ENCODE measurements around the gene SHBG.
A peak's percentile ranks its signal among the peaks of the same experiment; 100 is the strongest.

SHBG gene

GRCh38 chr17:7629939-7630571 is at the start of gene SHBG:
TSS of gene SHBG (plus strand) at chr17:7630135. CDS start at chr17:7630173, 38 bp downstream.
- Histone ChIP-seq H3K4me3 (ENCODE audit: low read length) (no peak within 1 kb of the TSS), H3K9ac (ENCODE audit: low read depth, low read length) (no peak within 1 kb of the TSS)

GRCh38 chr17:7580604-7581575 is 49.0 kb upstream of the SHBG start:
- Histone ChIP-seq H3K4me1 (ENCODE audit: insufficient read depth, low read length) (peaks cover 14% of the 10 kb centered on the region; the same call in 1 of the 2 replicates), H3K4me3 (ENCODE audit: low read length) (no peak overlapping the region), H3K27me3 (ENCODE audit: insufficient read depth, low read length) (no peaks in the 10 kb centered on the region), H3K9me3 (ENCODE audit: insufficient read depth, low read depth, low read length) (no peaks in the 10 kb centered on the region), H3K9ac (ENCODE audit: low read depth, low read length) (no peak overlapping the region), H3K27ac (ENCODE audit: low read length) (no peak overlapping the region), H3K36me3 (ENCODE audit: insufficient read depth, low read depth, low read length) (peaks cover 45% of the 10 kb centered on the region)

More at GRCh38 chr17:7629939-7630571, at the start of gene SHBG:
- H3K9me3 ChIP-seq (ENCODE audit: insufficient read depth, low read depth, low read length), result no peaks in the 10 kb centered on the region
- H3K4me1 ChIP-seq (ENCODE audit: insufficient read depth, low read length), result peaks cover 6% of the 10 kb centered on the region; the same call in 1 of the 2 replicates
- H3K36me3 ChIP-seq (ENCODE audit: insufficient read depth, low read depth, low read length), result peaks cover 8% of the 10 kb centered on the region; the same call in 1 of the 2 replicates
- H3K27me3 ChIP-seq (ENCODE audit: insufficient read depth, low read length), result no peaks in the 10 kb centered on the region
- no peak within 1 kb of the TSS for H3K27ac ChIP-seq (ENCODE audit: low read length)

GRCh38 chr17:7582396-7583252 is 47.3 kb upstream of the SHBG start:
- H3K27ac ChIP-seq (ENCODE audit: low read length), result peak overlapping the region; percentile 98

GRCh38 chr17:7583253-7584109 is 46.5 kb upstream of the SHBG start, which contains the start of gene MPDU1:
TSS of gene MPDU1 (plus strand) at chr17:7583852. CDS start at chr17:7583863, 11 bp downstream.
- Histone ChIP-seq H3K27me3 (ENCODE audit: insufficient read depth, low read length) (no peaks in the 10 kb centered on the region), H3K4me3 (ENCODE audit: low read length) (peak within 1 kb of the TSS; percentile 93)

More at GRCh38 chr17:7582396-7583252, 47.3 kb upstream of the SHBG start:
- Histone ChIP-seq H3K4me3 (ENCODE audit: low read length) (peak overlapping the region; percentile 93; the same call in 1 of the 2 replicates), H3K9ac (ENCODE audit: low read depth, low read length) (peak overlapping the region; percentile 97), H3K27me3 (ENCODE audit: insufficient read depth, low read length) (no peaks in the 10 kb centered on the region), H3K36me3 (ENCODE audit: insufficient read depth, low read depth, low read length) (peaks cover 42% of the 10 kb centered on the region), H3K9me3 (ENCODE audit: insufficient read depth, low read depth, low read length) (no peaks in the 10 kb centered on the region), H3K4me1 (ENCODE audit: insufficient read depth, low read length) (peaks cover 14% of the 10 kb centered on the region; the same call in 1 of the 2 replicates)

GRCh38 chr17:7586673-7587419 is 43.1 kb upstream of the SHBG start:
- Histone ChIP-seq H3K4me3 (ENCODE audit: low read length) (no peak overlapping the region), H3K9me3 (ENCODE audit: insufficient read depth, low read depth, low read length) (no peaks in the 10 kb centered on the region), H3K27me3 (ENCODE audit: insufficient read depth, low read length) (no peaks in the 10 kb centered on the region), H3K9ac (ENCODE audit: low read depth, low read length) (no peak overlapping the region), H3K36me3 (ENCODE audit: insufficient read depth, low read depth, low read length) (peaks cover 42% of the 10 kb centered on the region), H3K27ac (ENCODE audit: low read length) (no peak overlapping the region), H3K4me1 (ENCODE audit: insufficient read depth, low read length) (peaks cover 27% of the 10 kb centered on the region)

More at GRCh38 chr17:7583253-7584109, 46.5 kb upstream of the SHBG start, which contains the start of gene MPDU1:
- peaks cover 42% of the 10 kb centered on the region for H3K36me3 ChIP-seq (ENCODE audit: insufficient read depth, low read depth, low read length)
- H3K4me1 ChIP-seq (ENCODE audit: insufficient read depth, low read length), result peaks cover 14% of the 10 kb centered on the region; the same call in 1 of the 2 replicates
- H3K27ac ChIP-seq (ENCODE audit: low read length), result peak within 1 kb of the TSS; percentile 98
- peak within 1 kb of the TSS; percentile 97 for H3K9ac ChIP-seq (ENCODE audit: low read depth, low read length)
- no peaks in the 10 kb centered on the region for H3K9me3 ChIP-seq (ENCODE audit: insufficient read depth, low read depth, low read length)

GRCh38 chr17:7587420-7588151 is 42.3 kb upstream of the SHBG start:
- peaks cover 47% of the 10 kb centered on the region for H3K36me3 ChIP-seq (ENCODE audit: insufficient read depth, low read depth, low read length)
- H3K9ac ChIP-seq (ENCODE audit: low read depth, low read length), result no peak overlapping the region
- no peak overlapping the region for H3K27ac ChIP-seq (ENCODE audit: low read length)
- no peaks in the 10 kb centered on the region for H3K9me3 ChIP-seq (ENCODE audit: insufficient read depth, low read depth, low read length)
- H3K27me3 ChIP-seq (ENCODE audit: insufficient read depth, low read length), result no peaks in the 10 kb centered on the region
- H3K4me1 ChIP-seq (ENCODE audit: insufficient read depth, low read length), result peaks cover 23% of the 10 kb centered on the region
- no peak overlapping the region for H3K4me3 ChIP-seq (ENCODE audit: low read length)

- peak overlapping the region; percentile 41 for H3K9ac ChIP-seq (ENCODE audit: low read depth, low read length)
- H3K27ac ChIP-seq (ENCODE audit: low read length), result peak overlapping the region; percentile 29
- peaks cover 58% of the 10 kb centered on the region for H3K36me3 ChIP-seq (ENCODE audit: insufficient read depth, low read depth, low read length)
These were observed 41.3 kb upstream of the SHBG start for GRCh38 chr17:7588553-7589203.

GRCh38 chr17:7589204-7589868 is 40.6 kb upstream of the SHBG start:
- H3K9ac ChIP-seq (ENCODE audit: low read depth, low read length), result peak overlapping the region; percentile 41
- peaks cover 15% of the 10 kb centered on the region for H3K4me1 ChIP-seq (ENCODE audit: insufficient read depth, low read length)
- H3K27ac ChIP-seq (ENCODE audit: low read length), result peak overlapping the region; percentile 29
- H3K4me3 ChIP-seq (ENCODE audit: low read length), result peak overlapping the region; percentile 57
- peaks cover 65% of the 10 kb centered on the region for H3K36me3 ChIP-seq (ENCODE audit: insufficient read depth, low read depth, low read length)
- no peaks in the 10 kb centered on the region for H3K9me3 ChIP-seq (ENCODE audit: insufficient read depth, low read depth, low read length)
- no peaks in the 10 kb centered on the region for H3K27me3 ChIP-seq (ENCODE audit: insufficient read depth, low read length)

More at GRCh38 chr17:7588553-7589203, 41.3 kb upstream of the SHBG start:
- H3K4me1 ChIP-seq (ENCODE audit: insufficient read depth, low read length), result peaks cover 18% of the 10 kb centered on the region
- H3K4me3 ChIP-seq (ENCODE audit: low read length), result peak overlapping the region; percentile 57
- H3K9me3 ChIP-seq (ENCODE audit: insufficient read depth, low read depth, low read length), result no peaks in the 10 kb centered on the region
- no peaks in the 10 kb centered on the region for H3K27me3 ChIP-seq (ENCODE audit: insufficient read depth, low read length)

Measured in iPS-20b (cell line).